ENCODE results near the gene FOXA2. TPM values are rescaled to one million over a fixed set of nuclear protein-coding genes. Genes with fewer than 3 reads are reported as not detected.
A peak's percentile ranks its signal among the peaks of the same experiment; 100 is the strongest.

The FOXA2 gene
- total and polyA plus RNA-seq, 2 of the 13 experiments (the other 11 are each of a cell fraction or from before 2014, with no cell fraction given): 8.8 to 12.2 TPM

GRCh38 chr20:22575087-22575721 lies 9.2 kb downstream of the FOXA2 start (continued):
- TF ChIP-seq PRDM10 (CRISPR knock-in tag; IDR thresholded peaks at IDR 0.05; ENCODE audit: low read depth): no peak
- no peak for TF ChIP-seq NFYB (CRISPR knock-in tag; IDR thresholded peaks at IDR 0.05)
- TF ChIP-seq RBFOX2 (IDR thresholded peaks at IDR 0.05; ENCODE audit: low read depth, low read length): peak; percentile 32; the same call in 1 of the 2 replicates
- peak; percentile 78; the same call in 1 of the 2 replicates for TF ChIP-seq THRA (CRISPR knock-in tag; IDR thresholded peaks at IDR 0.05; ENCODE audit: borderline replicate concordance)
- TF ChIP-seq NCOA2 (CRISPR knock-in tag; IDR thresholded peaks at IDR 0.05): 0 out of 2 replicates have a peak, but pooled peaks have one; percentile 16
- no peak for TF ChIP-seq CSRNP2 (CRISPR knock-in tag; conservative IDR thresholded peaks at IDR 0.05; ENCODE audit: low read depth)
- no peak for TF ChIP-seq ZMAT3 (CRISPR knock-in tag; conservative IDR thresholded peaks at IDR 0.05)
- no peak for TF ChIP-seq ZNF329 (CRISPR knock-in tag; IDR thresholded peaks at IDR 0.05; ENCODE audit: low read depth)
- no peak for TF ChIP-seq MNT (IDR thresholded peaks at IDR 0.05)
- TF ChIP-seq LRRFIP1 (CRISPR knock-in tag; conservative IDR thresholded peaks at IDR 0.05): no peak
- TF ChIP-seq MED13 (CRISPR knock-in tag; IDR thresholded peaks at IDR 0.05): no peak
- TF ChIP-seq ZNF770 (CRISPR knock-in tag; IDR thresholded peaks at IDR 0.05): 0 out of 2 replicates have a peak, but pooled peaks have one; percentile 17
- TF ChIP-seq JUND (CRISPR knock-in tag; IDR thresholded peaks at IDR 0.05): peak; percentile 8; the same call in 1 of the 2 replicates
- no peak for TF ChIP-seq IRX3 (CRISPR knock-in tag; IDR thresholded peaks at IDR 0.05; ENCODE audit: borderline replicate concordance, low read depth)
